Progenitor cell of endocrine pancreas (in vitro differentiated cells): ENCODE results near the gene TAF1. TPM values are rescaled to one million over a fixed set of nuclear protein-coding genes. Genes with fewer than 3 reads are reported as not detected.

ENCODE experiments used
- total RNA-seq: library from RNA; stranded (reverse); gene quantifications from 2 replicates; pipeline ENCODE4 v1.2.1, GENCODE V29; 2021

TAF1 gene
- total RNA-seq, 1 donor from 2014 or later = 34.6 TPM

Other genes starting within 250 kb of the TAF1 start
- 106 and 123 TPM in 2 replicates for gene MED12, start 247.8 kb upstream of the TAF1 start, total RNA-seq
- gene NLGN3, start 221.5 kb upstream of the TAF1 start, total RNA-seq = 5.9 and 7.8 TPM in 2 replicates
- 22.2 and 23.6 TPM in 2 replicates for gene GJB1, start 143.1 kb upstream of the TAF1 start, total RNA-seq
- 88.9 and 92.4 TPM in 2 replicates for gene ZMYM3, start 112.2 kb upstream of the TAF1 start, total RNA-seq
- 754 and 795 TPM in 2 replicates for gene NONO, start 82.7 kb upstream of the TAF1 start, total RNA-seq
- 5.8 and 6.6 TPM in 2 replicates for gene ITGB1BP2, start 64.6 kb upstream of the TAF1 start, total RNA-seq
- 143 and 146 TPM in 2 replicates for gene OGT, start 166.7 kb downstream of the TAF1 start, total RNA-seq
- gene GCNA, start 212.1 kb downstream of the TAF1 start, total RNA-seq = 2.7 and 3.9 TPM in 2 replicates